Vagina (tissue), 2 donors: ENCODE data around the gene VMO1.

Source experiments
- CTCF ChIP-seq, 3 experiments: fragments of 450-650 bp in 2 of 3; fragments of 200-600 bp in 1 of 3; sonication (generic) in 1 of 3; IDR thresholded peaks; one replicate each; pipeline ENCODE4 v1.5.1; 2017 to 2019; ENCODE audit warnings: antibody characterized with exemption in 3 of 3, mild to moderate bottlenecking in 2 of 3, moderate library complexity in 2 of 3
- POLR2A ChIP-seq, 2 donors: fragments of 450-650 bp; IDR thresholded peaks; one replicate each; pipeline ENCODE4 v1.6.1; 2017; ENCODE audit warnings: antibody characterized with exemption in 2 of 2, mild to moderate bottlenecking in 2 of 2, moderate library complexity in 2 of 2
- POLR2AphosphoS5 ChIP-seq, 2 donors: sonication (generic); formaldehyde crosslinking; IDR thresholded peaks; one replicate each; pipeline ENCODE4 v1.9.0; 2017; ENCODE audit warnings: antibody characterized with exemption in 2 of 2, mild to moderate bottlenecking in 2 of 2, low read depth in 1 of 2; ENCODE audit not compliant: insufficient read depth in 1 of 2

GRCh38 chr17:4827399-4827798 is 41.2 kb upstream of the VMO1 start:
- TF ChIP-seq CTCF (IDR thresholded peaks at IDR 0.05) (no peak), POLR2A (IDR thresholded peaks at IDR 0.05) (no peak), POLR2AphosphoS5 (IDR thresholded peaks at IDR 0.05; ENCODE audit: insufficient read depth in 1 of 2, low read depth in 1 of 2) (no peak)
